WTC11 (cell line): ENCODE results near the gene IQGAP2. TPM values are rescaled to one million over a fixed set of nuclear protein-coding genes. Genes with fewer than 3 reads are reported as not detected.

Experiments used
- ATAC-seq: fragments of 200-7000 bp; cut with Tn5 transposase; 2 replicates; pipeline ENCODE4 v1.10.0; 2021; ENCODE audit warnings: mild to moderate bottlenecking, moderate library complexity
- CTCF ChIA-PET: fragments of 300-600 bp; sonication (Branson Sonifier 250); formaldehyde crosslinking; loops from one replicate; lab custom pipeline; 2021; ENCODE audit warnings: antibody characterized with exemption; lab: Charles Lee
- POLR2A ChIA-PET: fragments of 350-600 bp; sonication (Branson Sonifier 250); formaldehyde crosslinking; loops from one replicate; lab custom pipeline; 2021; ENCODE audit warnings: antibody characterized with exemption; lab: Charles Lee
- DNase-seq: peaks from one replicate; pipeline ENCODE4 v3.0.0; 2021; ENCODE audit warnings: low spot score
- H3K27ac Mint-ChIP-seq: 2 replicates; pipeline ENCODE4 v1.8.0; 2021; ENCODE audit warnings: mixed read lengths
- H3K27me3 Mint-ChIP-seq: 2 replicates; pipeline ENCODE4 v1.8.0; 2021; ENCODE audit warnings: low read depth, mild to moderate bottlenecking, moderate library complexity, mixed read lengths
- H3K36me3 Mint-ChIP-seq: 2 replicates; pipeline ENCODE4 v1.8.0; 2021; ENCODE audit warnings: mixed read lengths
- H3K4me1 Mint-ChIP-seq: 2 replicates; pipeline ENCODE4 v1.8.0; 2022; ENCODE audit warnings: mixed read lengths
- H3K4me3 Mint-ChIP-seq: 2 replicates; pipeline ENCODE4 v1.8.0; 2021; ENCODE audit warnings: mild to moderate bottlenecking, moderate library complexity, mixed read lengths
- H3K9me3 Mint-ChIP-seq: 2 replicates; pipeline ENCODE4 v1.8.0; 2021; ENCODE audit warnings: mixed read lengths
- ATF3 ChIP-seq: sonication (generic); formaldehyde crosslinking; conservative IDR thresholded peaks from 2 replicates; pipeline ENCODE4 v1.8.1; 2022; ENCODE audit warnings: mild to moderate bottlenecking, missing genetic modification reagents
- CBFB ChIP-seq: sonication (generic); formaldehyde crosslinking; IDR thresholded peaks from 2 replicates; pipeline ENCODE4 v1.8.1; 2022; ENCODE audit warnings: mild to moderate bottlenecking, low read depth, missing genetic modification reagents
- CREB1 ChIP-seq: sonication (generic); formaldehyde crosslinking; IDR thresholded peaks from 2 replicates; pipeline ENCODE4 v1.8.0; 2023; ENCODE audit warnings: mild to moderate bottlenecking, missing genetic modification reagents
- CREM ChIP-seq: sonication (generic); formaldehyde crosslinking; IDR thresholded peaks from 2 replicates; pipeline ENCODE4 v1.8.1; 2022; ENCODE audit warnings: mild to moderate bottlenecking, missing genetic modification reagents, moderate library complexity
- ESRRA ChIP-seq: sonication (generic); formaldehyde crosslinking; IDR thresholded peaks from 2 replicates; pipeline ENCODE4 v1.8.1; 2022; ENCODE audit warnings: mild to moderate bottlenecking, missing genetic modification reagents, borderline replicate concordance
- JUN ChIP-seq: sonication (generic); formaldehyde crosslinking; IDR thresholded peaks from 2 replicates; pipeline ENCODE4 v1.8.0; 2023; ENCODE audit warnings: mild to moderate bottlenecking, missing genetic modification reagents
- KAT7 ChIP-seq: sonication (generic); formaldehyde crosslinking; IDR thresholded peaks from 2 replicates; pipeline ENCODE4 v1.8.1; 2023; ENCODE audit warnings: missing genetic modification reagents, mild to moderate bottlenecking, borderline replicate concordance
- NR3C1 ChIP-seq: sonication (generic); formaldehyde crosslinking; conservative IDR thresholded peaks from 2 replicates; pipeline ENCODE4 v1.8.1; 2023; ENCODE audit warnings: low read depth, mild to moderate bottlenecking, missing genetic modification reagents
- PRRX2 ChIP-seq: fragments of 250-450 bp; sonication (Bioruptor Pico); IDR thresholded peaks from 2 replicates; pipeline ENCODE4 v1.8.0; 2021; ENCODE audit warnings: mild to moderate bottlenecking
- RORB ChIP-seq: fragments of 250-450 bp; sonication (Bioruptor Pico); IDR thresholded peaks from 2 replicates; pipeline ENCODE4 v1.9.0; 2021; ENCODE audit warnings: mild to moderate bottlenecking
- SP1 ChIP-seq: sonication (generic); formaldehyde crosslinking; conservative IDR thresholded peaks from 2 replicates; pipeline ENCODE4 v1.8.1; 2022; ENCODE audit warnings: missing genetic modification reagents
- TEAD4 ChIP-seq: sonication (generic); formaldehyde crosslinking; IDR thresholded peaks from 2 replicates; pipeline ENCODE4 v1.8.0; 2022; ENCODE audit warnings: mild to moderate bottlenecking, missing genetic modification reagents
- ZBTB43 ChIP-seq: sonication (generic); formaldehyde crosslinking; IDR thresholded peaks from 2 replicates; pipeline ENCODE4 v1.8.1; 2023; ENCODE audit warnings: mild to moderate bottlenecking, missing genetic modification reagents
- ZNF263 ChIP-seq: sonication (generic); formaldehyde crosslinking; IDR thresholded peaks from 2 replicates; pipeline ENCODE4 v1.8.1; 2022; ENCODE audit warnings: low read depth, mild to moderate bottlenecking, moderate library complexity, missing genetic modification reagents
- ZNF416 ChIP-seq: fragments of 250-450 bp; sonication (Bioruptor Pico); IDR thresholded peaks from 2 replicates; pipeline ENCODE4 v1.9.0; 2021; ENCODE audit warnings: mild to moderate bottlenecking, inconsistent platforms
- ZNF423 ChIP-seq: fragments of 250-450 bp; sonication (Bioruptor Pico); IDR thresholded peaks from 2 replicates; pipeline ENCODE4 v2.1.2; 2022; ENCODE audit warnings: mild to moderate bottlenecking, moderate library complexity
- total RNA-seq: library from RNA; stranded (reverse); gene quantifications from 3 replicates; pipeline ENCODE4 v1.2.3, GENCODE V29; 2021
- TF ChIP-seq, protein P1 (sequence below): sonication (generic); formaldehyde crosslinking; IDR thresholded peaks from 2 replicates; pipeline ENCODE4 v1.8.0; 2022; ENCODE audit warnings: missing genetic modification reagents
- TF ChIP-seq, protein P2 (sequence below): fragments of 250-450 bp; sonication (Bioruptor Pico); IDR thresholded peaks from 2 replicates; pipeline ENCODE4 v1.9.0; 2021; ENCODE audit warnings: mild to moderate bottlenecking, borderline replicate concordance
- TF ChIP-seq, protein P3 (sequence below): sonication (generic); formaldehyde crosslinking; IDR thresholded peaks from 2 replicates; pipeline ENCODE4 v1.8.0; 2023; ENCODE audit warnings: mild to moderate bottlenecking, missing genetic modification reagents
- TF ChIP-seq, protein P4 (sequence below): sonication (generic); formaldehyde crosslinking; IDR thresholded peaks from 2 replicates; pipeline ENCODE4 v1.8.0; 2022; ENCODE audit warnings: mild to moderate bottlenecking, missing genetic modification reagents

The IQGAP2 gene
- total RNA-seq, 1 experiment from 2014 or later: 70.6 TPM

GRCh38 chr5:76576996-76577395 is 173.9 kb downstream of the IQGAP2 start:
- TF ChIP-seq TEAD4 (CRISPR knock-in tag) (no peak), CREM (no peak), CREB1 (no peak), NR3C1 (CRISPR knock-in tag) (no peak), ZNF416 (CRISPR knock-in tag) (no peak), KAT7 (CRISPR knock-in tag) (no peak), RORB (no peak), ZNF263 (no peak), ZNF423 (CRISPR knock-in tag) (no peak), SP1 (CRISPR knock-in tag) (no peak), ATF3 (CRISPR knock-in tag) (no peak), JUN (CRISPR knock-in tag) (no peak), ESRRA (CRISPR knock-in tag) (no peak), ZBTB43 (CRISPR knock-in tag) (no peak), CBFB (CRISPR knock-in tag) (no peak), PRRX2 (CRISPR knock-in tag) (no peak)
- TF ChIP-seq, protein P1, sequence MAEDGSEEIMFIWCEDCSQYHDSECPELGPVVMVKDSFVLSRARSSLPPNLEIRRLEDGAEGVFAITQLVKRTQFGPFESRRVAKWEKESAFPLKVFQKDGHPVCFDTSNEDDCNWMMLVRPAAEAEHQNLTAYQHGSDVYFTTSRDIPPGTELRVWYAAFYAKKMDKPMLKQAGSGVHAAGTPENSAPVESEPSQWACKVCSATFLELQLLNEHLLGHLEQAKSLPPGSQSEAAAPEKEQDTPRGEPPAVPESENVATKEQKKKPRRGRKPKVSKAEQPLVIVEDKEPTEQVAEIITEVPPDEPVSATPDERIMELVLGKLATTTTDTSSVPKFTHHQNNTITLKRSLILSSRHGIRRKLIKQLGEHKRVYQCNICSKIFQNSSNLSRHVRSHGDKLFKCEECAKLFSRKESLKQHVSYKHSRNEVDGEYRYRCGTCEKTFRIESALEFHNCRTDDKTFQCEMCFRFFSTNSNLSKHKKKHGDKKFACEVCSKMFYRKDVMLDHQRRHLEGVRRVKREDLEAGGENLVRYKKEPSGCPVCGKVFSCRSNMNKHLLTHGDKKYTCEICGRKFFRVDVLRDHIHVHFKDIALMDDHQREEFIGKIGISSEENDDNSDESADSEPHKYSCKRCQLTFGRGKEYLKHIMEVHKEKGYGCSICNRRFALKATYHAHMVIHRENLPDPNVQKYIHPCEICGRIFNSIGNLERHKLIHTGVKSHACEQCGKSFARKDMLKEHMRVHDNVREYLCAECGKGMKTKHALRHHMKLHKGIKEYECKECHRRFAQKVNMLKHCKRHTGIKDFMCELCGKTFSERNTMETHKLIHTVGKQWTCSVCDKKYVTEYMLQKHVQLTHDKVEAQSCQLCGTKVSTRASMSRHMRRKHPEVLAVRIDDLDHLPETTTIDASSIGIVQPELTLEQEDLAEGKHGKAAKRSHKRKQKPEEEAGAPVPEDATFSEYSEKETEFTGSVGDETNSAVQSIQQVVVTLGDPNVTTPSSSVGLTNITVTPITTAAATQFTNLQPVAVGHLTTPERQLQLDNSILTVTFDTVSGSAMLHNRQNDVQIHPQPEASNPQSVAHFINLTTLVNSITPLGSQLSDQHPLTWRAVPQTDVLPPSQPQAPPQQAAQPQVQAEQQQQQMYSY (CRISPR knock-in tag): no peak
- TF ChIP-seq, protein P2, sequence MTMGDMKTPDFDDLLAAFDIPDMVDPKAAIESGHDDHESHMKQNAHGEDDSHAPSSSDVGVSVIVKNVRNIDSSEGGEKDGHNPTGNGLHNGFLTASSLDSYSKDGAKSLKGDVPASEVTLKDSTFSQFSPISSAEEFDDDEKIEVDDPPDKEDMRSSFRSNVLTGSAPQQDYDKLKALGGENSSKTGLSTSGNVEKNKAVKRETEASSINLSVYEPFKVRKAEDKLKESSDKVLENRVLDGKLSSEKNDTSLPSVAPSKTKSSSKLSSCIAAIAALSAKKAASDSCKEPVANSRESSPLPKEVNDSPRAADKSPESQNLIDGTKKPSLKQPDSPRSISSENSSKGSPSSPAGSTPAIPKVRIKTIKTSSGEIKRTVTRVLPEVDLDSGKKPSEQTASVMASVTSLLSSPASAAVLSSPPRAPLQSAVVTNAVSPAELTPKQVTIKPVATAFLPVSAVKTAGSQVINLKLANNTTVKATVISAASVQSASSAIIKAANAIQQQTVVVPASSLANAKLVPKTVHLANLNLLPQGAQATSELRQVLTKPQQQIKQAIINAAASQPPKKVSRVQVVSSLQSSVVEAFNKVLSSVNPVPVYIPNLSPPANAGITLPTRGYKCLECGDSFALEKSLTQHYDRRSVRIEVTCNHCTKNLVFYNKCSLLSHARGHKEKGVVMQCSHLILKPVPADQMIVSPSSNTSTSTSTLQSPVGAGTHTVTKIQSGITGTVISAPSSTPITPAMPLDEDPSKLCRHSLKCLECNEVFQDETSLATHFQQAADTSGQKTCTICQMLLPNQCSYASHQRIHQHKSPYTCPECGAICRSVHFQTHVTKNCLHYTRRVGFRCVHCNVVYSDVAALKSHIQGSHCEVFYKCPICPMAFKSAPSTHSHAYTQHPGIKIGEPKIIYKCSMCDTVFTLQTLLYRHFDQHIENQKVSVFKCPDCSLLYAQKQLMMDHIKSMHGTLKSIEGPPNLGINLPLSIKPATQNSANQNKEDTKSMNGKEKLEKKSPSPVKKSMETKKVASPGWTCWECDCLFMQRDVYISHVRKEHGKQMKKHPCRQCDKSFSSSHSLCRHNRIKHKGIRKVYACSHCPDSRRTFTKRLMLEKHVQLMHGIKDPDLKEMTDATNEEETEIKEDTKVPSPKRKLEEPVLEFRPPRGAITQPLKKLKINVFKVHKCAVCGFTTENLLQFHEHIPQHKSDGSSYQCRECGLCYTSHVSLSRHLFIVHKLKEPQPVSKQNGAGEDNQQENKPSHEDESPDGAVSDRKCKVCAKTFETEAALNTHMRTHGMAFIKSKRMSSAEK (CRISPR knock-in tag): no peak
- TF ChIP-seq, protein P3, sequence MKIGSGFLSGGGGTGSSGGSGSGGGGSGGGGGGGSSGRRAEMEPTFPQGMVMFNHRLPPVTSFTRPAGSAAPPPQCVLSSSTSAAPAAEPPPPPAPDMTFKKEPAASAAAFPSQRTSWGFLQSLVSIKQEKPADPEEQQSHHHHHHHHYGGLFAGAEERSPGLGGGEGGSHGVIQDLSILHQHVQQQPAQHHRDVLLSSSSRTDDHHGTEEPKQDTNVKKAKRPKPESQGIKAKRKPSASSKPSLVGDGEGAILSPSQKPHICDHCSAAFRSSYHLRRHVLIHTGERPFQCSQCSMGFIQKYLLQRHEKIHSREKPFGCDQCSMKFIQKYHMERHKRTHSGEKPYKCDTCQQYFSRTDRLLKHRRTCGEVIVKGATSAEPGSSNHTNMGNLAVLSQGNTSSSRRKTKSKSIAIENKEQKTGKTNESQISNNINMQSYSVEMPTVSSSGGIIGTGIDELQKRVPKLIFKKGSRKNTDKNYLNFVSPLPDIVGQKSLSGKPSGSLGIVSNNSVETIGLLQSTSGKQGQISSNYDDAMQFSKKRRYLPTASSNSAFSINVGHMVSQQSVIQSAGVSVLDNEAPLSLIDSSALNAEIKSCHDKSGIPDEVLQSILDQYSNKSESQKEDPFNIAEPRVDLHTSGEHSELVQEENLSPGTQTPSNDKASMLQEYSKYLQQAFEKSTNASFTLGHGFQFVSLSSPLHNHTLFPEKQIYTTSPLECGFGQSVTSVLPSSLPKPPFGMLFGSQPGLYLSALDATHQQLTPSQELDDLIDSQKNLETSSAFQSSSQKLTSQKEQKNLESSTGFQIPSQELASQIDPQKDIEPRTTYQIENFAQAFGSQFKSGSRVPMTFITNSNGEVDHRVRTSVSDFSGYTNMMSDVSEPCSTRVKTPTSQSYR (CRISPR knock-in tag): no peak
- TF ChIP-seq, protein P4, sequence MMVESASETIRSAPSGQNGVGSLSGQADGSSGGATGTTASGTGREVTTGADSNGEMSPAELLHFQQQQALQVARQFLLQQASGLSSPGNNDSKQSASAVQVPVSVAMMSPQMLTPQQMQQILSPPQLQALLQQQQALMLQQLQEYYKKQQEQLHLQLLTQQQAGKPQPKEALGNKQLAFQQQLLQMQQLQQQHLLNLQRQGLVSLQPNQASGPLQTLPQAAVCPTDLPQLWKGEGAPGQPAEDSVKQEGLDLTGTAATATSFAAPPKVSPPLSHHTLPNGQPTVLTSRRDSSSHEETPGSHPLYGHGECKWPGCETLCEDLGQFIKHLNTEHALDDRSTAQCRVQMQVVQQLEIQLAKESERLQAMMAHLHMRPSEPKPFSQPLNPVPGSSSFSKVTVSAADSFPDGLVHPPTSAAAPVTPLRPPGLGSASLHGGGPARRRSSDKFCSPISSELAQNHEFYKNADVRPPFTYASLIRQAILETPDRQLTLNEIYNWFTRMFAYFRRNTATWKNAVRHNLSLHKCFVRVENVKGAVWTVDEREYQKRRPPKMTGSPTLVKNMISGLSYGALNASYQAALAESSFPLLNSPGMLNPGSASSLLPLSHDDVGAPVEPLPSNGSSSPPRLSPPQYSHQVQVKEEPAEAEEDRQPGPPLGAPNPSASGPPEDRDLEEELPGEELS (CRISPR knock-in tag): no peak
- CTCF ChIA-PET: interaction anchor here (1.1 kb wide), 1 partner anchor 402 kb away, joined by 3 read pairs; no protein-coding TSS in a partner anchor
- peaks cover 24% of the 10 kb centered on the region for H3K4me1 Mint-ChIP-seq
- H3K27ac Mint-ChIP-seq: no peak overlapping the region
- H3K36me3 Mint-ChIP-seq: no peaks in the 10 kb centered on the region; the same call in 1 of the 2 replicates
- DNase-seq (no peak), ATAC-seq (no peak)
- POLR2A ChIA-PET: no interaction called here
- H3K4me3 Mint-ChIP-seq: no peak overlapping the region
- no peaks in the 10 kb centered on the region for H3K27me3 Mint-ChIP-seq
- H3K9me3 Mint-ChIP-seq: no peaks in the 10 kb centered on the region
